OCI-LY7 (cell line): Measurements from ENCODE around the gene KIF13A. TPM values are rescaled to one million over a fixed set of nuclear protein-coding genes. Genes with fewer than 3 reads are reported as not detected.
"Not testable (repeated sequence)": the region's sequence is repeated elsewhere in the genome, so short reads cannot be mapped to it uniquely, and the experiment has no call there.

ENCODE experiments used
- BruUV-seq: library from RNA; stranded (reverse); fragments of 400-500 nt; replicated peaks from 2 replicates; lab custom pipeline; 2021; lab: Mats Ljungman, UMichigan
- CTCF ChIA-PET: fragments of 300-600 bp; sonication (Branson Sonifier 250); formaldehyde crosslinking; loops from one replicate; lab custom pipeline; 2022; ENCODE audit warnings: antibody characterized with exemption; ENCODE audit not compliant: unreplicated experiment; lab: Charles Lee
- POLR2A ChIA-PET: fragments of 300-600 bp; sonication (Branson Sonifier 250); formaldehyde crosslinking; loops from one replicate; lab custom pipeline; 2022; ENCODE audit warnings: antibody characterized with exemption; lab: Charles Lee
- DNase-seq: peaks from one replicate; pipeline ENCODE4 v3.0.0-alpha.2; 2015; ENCODE audit warnings: low spot score
- H2AFZ ChIP-seq: fragments of 200-600 bp; sonication (generic), shearing (Covaris generic); 2 replicates; pipeline ENCODE4 v1.6.1; 2014; ENCODE audit warnings: mild to moderate bottlenecking, antibody characterized with exemption, low read length, moderate library complexity
- H3K27ac ChIP-seq: fragments of 200-600 bp; sonication (generic); 2 replicates; pipeline ENCODE4 v1.5.1; 2014; ENCODE audit warnings: mixed run types, low read depth, mild to moderate bottlenecking, moderate library complexity, low read length, inconsistent platforms; ENCODE audit not compliant: poor library complexity, severe bottlenecking
- H3K36me3 ChIP-seq: fragments of 200-600 bp; sonication (generic); 2 replicates; pipeline ENCODE4 v1.6.1; 2014; ENCODE audit warnings: mild to moderate bottlenecking, antibody characterized with exemption, low read length, moderate library complexity, mixed read lengths; ENCODE audit not compliant: insufficient read depth
- H3K4me1 ChIP-seq: fragments of 200-600 bp; sonication (generic); 2 replicates; pipeline ENCODE4 v1.5.1; 2014; ENCODE audit warnings: mild to moderate bottlenecking, low read length; ENCODE audit not compliant: insufficient read depth, poor library complexity, severe bottlenecking
- H3K4me2 ChIP-seq: fragments of 200-600 bp; sonication (generic); 2 replicates; pipeline ENCODE4 v1.6.1; 2014; ENCODE audit warnings: mild to moderate bottlenecking, low read length
- H3K4me3 ChIP-seq: fragments of 200-600 bp; sonication (generic); 2 replicates; pipeline ENCODE4 v1.5.1; 2014; ENCODE audit warnings: mild to moderate bottlenecking, low read depth, low read length; ENCODE audit not compliant: poor library complexity, severe bottlenecking
- H3K79me2 ChIP-seq: fragments of 200-600 bp; sonication (generic); 2 replicates; pipeline ENCODE4 v1.6.1; 2016; ENCODE audit warnings: low read depth, mild to moderate bottlenecking, low read length, moderate library complexity, mixed read lengths; ENCODE audit not compliant: insufficient read depth
- H3K9me2 ChIP-seq: fragments of 200-600 bp; sonication (generic); 2 replicates; pipeline ENCODE4 v1.6.1; 2016; ENCODE audit warnings: mild to moderate bottlenecking, low read length, mixed read lengths; ENCODE audit not compliant: insufficient read depth
- H3K9me3 ChIP-seq: fragments of 200-600 bp; sonication (generic); 2 replicates; pipeline ENCODE4 v1.6.1; 2014; ENCODE audit warnings: mild to moderate bottlenecking, mixed run types, low read length, mixed read lengths
- H4K20me1 ChIP-seq: fragments of 200-600 bp; sonication (generic); 2 replicates; pipeline ENCODE4 v1.6.1; 2014; ENCODE audit warnings: mild to moderate bottlenecking, antibody characterized with exemption, low read length, moderate library complexity, mixed read lengths; ENCODE audit not compliant: insufficient read depth
- EZH2phosphoT487 ChIP-seq: fragments of 200-600 bp; sonication (generic); IDR thresholded peaks from 2 replicates; pipeline ENCODE4 v1.6.1; 2018; ENCODE audit warnings: low read depth, borderline replicate concordance, mild to moderate bottlenecking, mixed run types, antibody characterized with exemption, low read length, moderate library complexity, mixed read lengths
- intact Hi-C: fragments of 100-400 bp; cut with micrococcal nuclease; formaldehyde crosslinking; loops from one replicate; pipeline ENCODE4 v1.10.0; 2022; ENCODE audit not compliant: unreplicated experiment
- total RNA-seq, 2 experiments: library from RNA; depleted of rRNA in 1 of 2; stranded (reverse); fragments of >200 nt in 1 of 2; shearing (Covaris generic) in 1 of 2; gene quantifications; 2 replicates each; pipeline ENCODE4 v1.2.3, GENCODE V29; 2014 to 2022
- TF ChIP-seq, protein P1 (sequence below): fragments of 200-600 bp; sonication (generic); conservative IDR thresholded peaks from 2 replicates; pipeline ENCODE4 v1.5.1; 2014; ENCODE audit warnings: mild to moderate bottlenecking, antibody characterized with exemption, low read length, moderate library complexity, mixed read lengths

The KIF13A gene
- total RNA-seq, 2 experiments from 2014 or later: 1.5 TPM; not detected in 1

DNA sequence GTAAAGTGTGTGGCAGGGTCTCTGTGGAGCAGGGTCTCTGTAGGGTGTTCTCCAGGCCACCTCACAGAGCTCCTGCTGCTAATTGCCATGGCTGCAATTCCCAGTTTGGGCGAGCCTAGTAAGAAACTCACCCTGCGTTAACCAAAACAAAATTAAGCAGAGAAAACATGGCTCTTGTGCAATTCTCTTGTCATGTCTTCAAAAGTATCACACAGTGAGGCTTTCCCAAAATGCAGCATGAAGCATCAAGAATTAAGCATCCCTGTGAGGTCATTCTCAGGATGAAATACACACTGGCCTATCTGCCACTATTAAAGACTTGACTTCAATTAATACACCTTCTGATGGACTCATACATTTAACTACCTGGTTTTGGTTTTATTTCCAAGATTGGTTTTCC, 72.8 kb downstream of the KIF13A start:
- ChIA-PET CTCF (no interaction called here), POLR2A (no interaction called here)
- Histone ChIP-seq H3K9me2 (no peaks in the 10 kb centered on the region), H3K9me3 (no peaks in the 10 kb centered on the region), H3K4me1 (no peaks in the 10 kb centered on the region), H3K4me3 (no peak overlapping the region), H3K27ac (no peak overlapping the region), H3K79me2 (no peaks in the 10 kb centered on the region), H2AFZ (no peak overlapping the region), H4K20me1 (no peaks in the 10 kb centered on the region), H3K4me2 (no peak overlapping the region), H3K36me3 (no peaks in the 10 kb centered on the region)
- no peak for DNase-seq
- no TSS peak for BruUV-seq
- intact Hi-C loops: no loop called here
- TF ChIP-seq, protein P1, sequence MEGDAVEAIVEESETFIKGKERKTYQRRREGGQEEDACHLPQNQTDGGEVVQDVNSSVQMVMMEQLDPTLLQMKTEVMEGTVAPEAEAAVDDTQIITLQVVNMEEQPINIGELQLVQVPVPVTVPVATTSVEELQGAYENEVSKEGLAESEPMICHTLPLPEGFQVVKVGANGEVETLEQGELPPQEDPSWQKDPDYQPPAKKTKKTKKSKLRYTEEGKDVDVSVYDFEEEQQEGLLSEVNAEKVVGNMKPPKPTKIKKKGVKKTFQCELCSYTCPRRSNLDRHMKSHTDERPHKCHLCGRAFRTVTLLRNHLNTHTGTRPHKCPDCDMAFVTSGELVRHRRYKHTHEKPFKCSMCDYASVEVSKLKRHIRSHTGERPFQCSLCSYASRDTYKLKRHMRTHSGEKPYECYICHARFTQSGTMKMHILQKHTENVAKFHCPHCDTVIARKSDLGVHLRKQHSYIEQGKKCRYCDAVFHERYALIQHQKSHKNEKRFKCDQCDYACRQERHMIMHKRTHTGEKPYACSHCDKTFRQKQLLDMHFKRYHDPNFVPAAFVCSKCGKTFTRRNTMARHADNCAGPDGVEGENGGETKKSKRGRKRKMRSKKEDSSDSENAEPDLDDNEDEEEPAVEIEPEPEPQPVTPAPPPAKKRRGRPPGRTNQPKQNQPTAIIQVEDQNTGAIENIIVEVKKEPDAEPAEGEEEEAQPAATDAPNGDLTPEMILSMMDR: no peak
- no peak for TF ChIP-seq EZH2phosphoT487

DNA sequence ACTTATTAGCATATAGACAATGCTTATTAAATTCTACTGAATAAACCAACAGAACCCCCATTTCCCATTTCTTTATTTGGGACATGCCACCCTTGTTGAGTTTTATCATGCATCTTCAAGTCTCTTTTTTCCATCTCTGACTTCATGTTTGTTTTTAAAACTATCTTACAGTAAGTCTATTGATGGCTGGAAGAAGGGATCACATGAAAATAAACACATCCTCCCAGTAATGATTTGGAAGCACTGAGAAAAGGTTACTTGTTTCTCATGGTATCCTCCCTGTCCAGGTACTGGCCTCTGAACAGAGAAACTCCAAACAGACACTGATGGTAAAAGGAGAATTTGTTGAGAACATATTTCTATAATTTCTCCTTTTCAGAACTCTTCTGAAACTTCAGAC, 74.9 kb downstream of the KIF13A start:
- H3K36me3 ChIP-seq: no peaks in the 10 kb centered on the region
- H3K4me2 ChIP-seq: no peak overlapping the region
- H3K79me2 ChIP-seq: no peaks in the 10 kb centered on the region
- H3K4me3 ChIP-seq: no peak overlapping the region
- intact Hi-C loops: no loop called here
- H3K4me1 ChIP-seq: no peaks in the 10 kb centered on the region
- no peak for TF ChIP-seq EZH2phosphoT487
- TF ChIP-seq, protein P1: no peak
- H3K27ac ChIP-seq: no peak overlapping the region
- no peak overlapping the region for H2AFZ ChIP-seq
- BruUV-seq: no TSS peak
- CTCF ChIA-PET: no interaction called here
- DNase-seq: no peak
- H4K20me1 ChIP-seq: no peaks in the 10 kb centered on the region
- POLR2A ChIA-PET: no interaction called here
- no peaks in the 10 kb centered on the region for H3K9me3 ChIP-seq
- no peaks in the 10 kb centered on the region for H3K9me2 ChIP-seq

DNA sequence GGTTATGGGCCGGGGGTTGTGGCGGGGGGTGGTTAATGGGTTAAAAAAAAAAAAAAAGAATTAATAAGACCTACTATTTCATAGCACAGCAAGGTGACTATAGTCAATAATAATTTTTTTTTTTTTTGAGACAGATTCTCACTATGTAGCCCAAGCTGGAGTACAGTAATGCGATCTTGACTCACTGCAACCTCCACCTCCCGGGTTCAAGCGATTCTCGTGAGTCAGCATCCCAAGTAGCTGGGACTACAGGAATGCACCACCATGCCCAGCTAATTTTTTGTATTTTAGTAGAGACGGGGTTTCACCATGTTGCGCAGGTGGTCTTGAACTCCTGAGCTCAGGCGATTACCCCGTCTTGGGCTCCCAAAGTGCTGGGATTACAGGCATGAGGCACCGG, 75.8 kb downstream of the KIF13A start:
- H3K9me2 ChIP-seq, BruUV-seq, DNase-seq, H3K4me3 ChIP-seq, H2AFZ ChIP-seq, H3K27ac ChIP-seq, H3K9me3 ChIP-seq, H4K20me1 ChIP-seq, intact Hi-C loops, H3K79me2 ChIP-seq, H3K4me2 ChIP-seq, H3K36me3 ChIP-seq, H3K4me1 ChIP-seq, CTCF ChIA-PET: not testable (repeated sequence)
- POLR2A ChIA-PET: interaction anchor here (0.7 kb wide), 2 partner anchors 29 to 471 kb away, joined by 3 to 6 read pairs; no protein-coding TSS in a partner anchor
